HepG2 (cell line): Measurements from ENCODE around the gene LRRC3. TPM values are rescaled to one million over a fixed set of nuclear protein-coding genes. Genes with fewer than 3 reads are reported as not detected.

Source experiments
- ATAC-seq: fragments of 200-7000 bp; cut with Tn5 transposase; 3 replicates; pipeline ENCODE4 v1.9.1; 2020; ENCODE audit warnings: mild to moderate bottlenecking, moderate library complexity
- BruUV-seq: library from RNA; stranded (reverse); fragments of 400-500 nt; replicated peaks from 2 replicates; lab custom pipeline; 2021; lab: Mats Ljungman, UMichigan
- CTCF ChIA-PET: fragments of 300-600 bp; formaldehyde crosslinking; extraction: SDS; loops from one replicate; lab custom pipeline; 2021; ENCODE audit warnings: low total read pairs, inconsistent platforms, low intra/inter-chr PET ratio; lab: Yijun Ruan, JAX
- POLR2A ChIA-PET: fragments of 350-600 bp; sonication (Branson Sonifier 250); formaldehyde crosslinking; loops from one replicate; lab custom pipeline; 2020; ENCODE audit warnings: antibody characterized with exemption, inconsistent platforms; lab: Yijun Ruan, JAX
- DNase-seq: peaks from one replicate; pipeline ENCODE4 v3.0.0-alpha.2; 2015; ENCODE audit warnings: low spot score
- FAIRE-seq: peaks from 3 replicates; lab custom pipeline; 2011; peaks lifted over from hg19 to GRCh38; lab: Jason Lieb, UNC
- H2AFZ ChIP-seq: one replicate; pipeline ENCODE4 v1.6.1; 2011; ENCODE audit warnings: low read length, inconsistent platforms
- H3K27ac ChIP-seq: fragments of 300-600 bp; 3 replicates; pipeline ENCODE4 v1.8.0; 2011; ENCODE audit warnings: mixed run types, mild to moderate bottlenecking, mixed read lengths, low read length, inconsistent platforms; ENCODE audit not compliant: insufficient read depth; ENCODE audit errors: extremely low read length
- H3K27me3 ChIP-seq, 2 experiments: fragments of 200-600 bp in 1 of 2; 2 replicates in 1 of 2; 3 replicates in 1 of 2; pipeline versions ENCODE4 v1.6.0 to v1.8.0; 2011; ENCODE audit warnings: low read length in 2 of 2, mild to moderate bottlenecking in 2 of 2, moderate library complexity in 2 of 2, inconsistent platforms in 1 of 2; ENCODE audit not compliant: insufficient read depth in 2 of 2, control insufficient read depth in 1 of 2
- H3K36me3 ChIP-seq, 2 experiments: fragments of 200-600 bp in 1 of 2; replicated peaks in 1 of 2; 2 replicates in 1 of 2; 3 replicates in 1 of 2; pipeline versions ENCODE4 v1.5.1 to v1.8.0; 2011; ENCODE audit warnings: low read length in 2 of 2, inconsistent platforms in 1 of 2; ENCODE audit not compliant: insufficient read depth in 2 of 2, control insufficient read depth in 1 of 2
- H3K4me1 ChIP-seq: 2 replicates; pipeline ENCODE4 v1.5.1; 2012; ENCODE audit warnings: low read length, inconsistent platforms; ENCODE audit not compliant: insufficient read depth
- H3K4me2 ChIP-seq: 2 replicates; pipeline ENCODE4 v1.6.0; 2011; ENCODE audit warnings: low read depth, low read length, inconsistent platforms
- H3K4me3 ChIP-seq, 3 experiments: fragments of 200-600 bp in 1 of 3; sonication (generic), shearing (Covaris generic) in 1 of 3; replicated peaks in 1 of 3; 2 replicates each; pipeline ENCODE4 v1.5.1; 2011 to 2016; ENCODE audit warnings: low read length in 3 of 3, inconsistent platforms in 2 of 3, low read depth in 2 of 3, mild to moderate bottlenecking in 2 of 3, control low read depth in 1 of 3, mixed read lengths in 1 of 3; ENCODE audit not compliant: insufficient read depth in 1 of 3
- H3K79me2 ChIP-seq: one replicate; pipeline ENCODE4 v1.6.1; 2011; ENCODE audit warnings: low read length, inconsistent platforms; ENCODE audit not compliant: insufficient read depth
- H3K9ac ChIP-seq: 2 replicates; pipeline ENCODE4 v1.6.0; 2011; ENCODE audit warnings: mild to moderate bottlenecking, low read depth, low read length, inconsistent platforms; ENCODE audit not compliant: insufficient read depth
- H3K9me3 ChIP-seq: 2 replicates; pipeline ENCODE4 v1.5.1; 2012; ENCODE audit warnings: mild to moderate bottlenecking, low read length
- H4K20me1 ChIP-seq: 2 replicates; pipeline ENCODE4 v1.6.0; 2011; ENCODE audit warnings: inconsistent platforms, mild to moderate bottlenecking, low read length, moderate library complexity; ENCODE audit not compliant: insufficient read depth
- ARID4A ChIP-seq: sonication (generic); formaldehyde crosslinking; IDR thresholded peaks from 2 replicates; pipeline ENCODE4 v1.5.0; 2020; ENCODE audit warnings: mild to moderate bottlenecking, missing genetic modification reagents, borderline replicate concordance
- CHD4 ChIP-seq: fragments of 200-600 bp; sonication (generic); IDR thresholded peaks from 2 replicates; pipeline ENCODE4 v1.7.0; 2017; ENCODE audit warnings: mild to moderate bottlenecking, low read length, borderline replicate concordance
- E2F5 ChIP-seq: sonication (generic); formaldehyde crosslinking; conservative IDR thresholded peaks from 2 replicates; pipeline ENCODE4 v1.4.0; 2020; ENCODE audit warnings: missing genetic modification reagents
- HDAC1 ChIP-seq: sonication (generic); formaldehyde crosslinking; IDR thresholded peaks from 2 replicates; pipeline ENCODE4 v1.5.1; 2020; ENCODE audit warnings: mild to moderate bottlenecking, missing genetic modification reagents
- HOXA3 ChIP-seq: sonication (generic); formaldehyde crosslinking; IDR thresholded peaks from 2 replicates; pipeline ENCODE4 v1.5.0; 2020; ENCODE audit warnings: missing genetic modification reagents
- IRF9 ChIP-seq: sonication (generic); formaldehyde crosslinking; IDR thresholded peaks from 2 replicates; pipeline ENCODE4 v1.8.0; 2022; ENCODE audit warnings: missing genetic modification reagents, mild to moderate bottlenecking, borderline replicate concordance
- MIER3 ChIP-seq: IDR thresholded peaks from 2 replicates; pipeline ENCODE4 v1.6.1; 2016; ENCODE audit warnings: missing compliant biosample characterization, borderline replicate concordance
- NCOA5 ChIP-seq: sonication (generic); formaldehyde crosslinking; IDR thresholded peaks from 2 replicates; pipeline ENCODE4 v1.4.0; 2020; ENCODE audit warnings: missing genetic modification reagents
- POLR2G ChIP-seq: fragments of 200-400 bp; formaldehyde crosslinking; IDR thresholded peaks from 2 replicates; pipeline ENCODE4 v1.6.1; 2018; ENCODE audit warnings: mild to moderate bottlenecking, low read depth, low read length, moderate library complexity
- SP1 ChIP-seq, 2 experiments: fragments of 450-650 bp in 1 of 2; sonication (generic) in 1 of 2; formaldehyde crosslinking in 1 of 2; IDR thresholded peaks; 2 replicates each; pipeline versions ENCODE4 v1.4.0 to v1.6.1; 2016 to 2020; ENCODE audit warnings: missing genetic modification reagents in 1 of 2
- XRCC5 ChIP-seq: fragments of 200-400 bp; formaldehyde crosslinking; optimal IDR thresholded peaks from 2 replicates; pipeline ENCODE3; 2017; ENCODE audit warnings: mild to moderate bottlenecking, low read length
- ZFX ChIP-seq: sonication (generic); formaldehyde crosslinking; IDR thresholded peaks from 2 replicates; pipeline ENCODE4 v1.4.0; 2020; ENCODE audit warnings: mild to moderate bottlenecking, low read depth, missing genetic modification reagents, moderate library complexity
- ZNF281 ChIP-seq: sonication (generic); formaldehyde crosslinking; IDR thresholded peaks from 2 replicates; pipeline ENCODE4 v1.4.0; 2020; ENCODE audit warnings: missing genetic modification reagents, borderline replicate concordance
- ZNF883 ChIP-seq: sonication (generic); formaldehyde crosslinking; IDR thresholded peaks from 2 replicates; pipeline ENCODE4 v1.5.1; 2020; ENCODE audit warnings: mild to moderate bottlenecking, missing genetic modification reagents; ENCODE audit errors: not compliant biosample characterization
- WGBS: methylation state at CpG from one replicate; pipeline ENCODE4 v1.1.6; 2017; ENCODE audit warnings: low lambda C conversion rate; 5-methylcytosine and 5-hydroxymethylcytosine counted together
- in situ Hi-C: cut with HindIII; loops from 2 replicates; pipeline ENCODE4 v1.10.0; 2017; ENCODE audit warnings: low pct_unique_long_range_greater_than_20kb; ENCODE audit not compliant: extremely low pct_ligation_motif_present
- intact Hi-C: fragments of 100-400 bp; cut with micrococcal nuclease; formaldehyde crosslinking; loops from one replicate; pipeline ENCODE4 v1.10.0; 2022; ENCODE audit not compliant: unreplicated experiment
- polyA plus RNA-seq, 8 experiments: library from polyadenylated mRNA; depleted of rRNA in 3 of 8; stranded (reverse) in 7 of 8; unstranded in 1 of 8; fragments of >200 nt; fragmentation: Illumina TruSeq in 4 of 8; extraction: Trizol in 4 of 8; gene quantifications; 2 replicates each; pipeline versions ENCODE4 v1.2.1 to v1.2.3, GENCODE V29; 2011 to 2016; ENCODE audit warnings: low read depth in 4 of 8, missing spikeins in 1 of 8, mixed read lengths in 1 of 8; ENCODE audit not compliant: insufficient read depth in 1 of 8
- total RNA-seq, 5 experiments: library from RNA; depleted of rRNA; stranded (reverse); fragments of >200 nt; fragmentation: Illumina TruSeq; extraction: Trizol; gene quantifications; 2 replicates each; pipeline ENCODE4 v1.2.3, GENCODE V29; 2016; ENCODE audit warnings: low read depth in 1 of 5

Gene LRRC3
- total and polyA plus RNA-seq, 2 of the 13 experiments (the other 11 are each of a cell fraction or from before 2014, with no cell fraction given), result 4.8 to 16.5 TPM

- POLR2A ChIA-PET, result no interaction called here
- DNase-seq (no peak), ATAC-seq (no peak), FAIRE-seq (no peak)
- CTCF ChIA-PET, result no interaction called here
- Histone ChIP-seq H3K4me1 (peaks cover 75% of the 10 kb centered on the region), H3K9me3 (no peaks in the 10 kb centered on the region), H3K27ac (peak overlapping the region; percentile 37), H3K4me2 (peak overlapping the region; percentile 70), H3K36me3 (peaks cover 5 to 6% of the 10 kb centered on the region in 2 experiments; a peak in 2 of 5 replicates), H2AFZ (no peak overlapping the region), H3K27me3 (no peaks in the 10 kb centered on the region; a peak in 1 of 5 replicates), H3K9ac (peak overlapping the region; percentile 36; the same call in 1 of the 2 replicates), H3K79me2 (peaks cover 49% of the 10 kb centered on the region), H4K20me1 (no peaks in the 10 kb centered on the region), H3K4me3 (peak overlapping the region in 1 of 3 experiments; percentile 44; a peak in 2 of 6 replicates)
- in situ Hi-C loops, result no loop called here
- WGBS, result 82% methylated on average over 25 of the region's 25 CpGs
- intact Hi-C loops, result loop anchor here (10.0 kb wide), 1 partner anchor 181 kb away; the partner anchor contains the start of gene PFKL
- no TSS peak for BruUV-seq
- TF ChIP-seq SP1 (IDR thresholded peaks at IDR 0.05) (no peak), SP1 (CRISPR knock-in tag; IDR thresholded peaks at IDR 0.05) (peak; percentile 67; the same call in 1 of the 2 replicates), POLR2G (peak; percentile 66; the same call in 1 of the 2 replicates), E2F5 (CRISPR knock-in tag) (no peak), MIER3 (CRISPR knock-in tag) (peak; percentile 42; the same call in 1 of the 2 replicates), NCOA5 (CRISPR knock-in tag) (no peak), ZNF883 (CRISPR knock-in tag) (no peak), HOXA3 (peak; percentile 25; the same call in 1 of the 2 replicates), IRF9 (CRISPR knock-in tag) (peak; percentile 51; the same call in 1 of the 2 replicates), CHD4 (no peak), XRCC5 (peak; percentile 67), HDAC1 (CRISPR knock-in tag) (0 out of 2 replicates have a peak, but pooled peaks have one; percentile 41), ZFX (CRISPR knock-in tag) (peak; percentile 25; the same call in 1 of the 2 replicates), ARID4A (CRISPR knock-in tag) (peak; percentile 47; the same call in 1 of the 2 replicates), ZNF281 (peak; percentile 86)
Measured at GRCh38 chr21:44485254-44485793, 30.0 kb downstream of the LRRC3 start.
